ENCODE data around the gene IGFLR1.

Gene IGFLR1

GRCh38 chr19:35731779-35732405, 10.4 kb downstream of the IGFLR1 start:
- POLR2A ChIA-PET, result interaction anchor here (0.8 to 1.7 kb wide), 4 partner anchors 8 to 16 kb away, joined by 3 to 8 read pairs (median 4); partner anchors contain the start of gene LIN37
- TF ChIP-seq CTCF (IDR thresholded peaks at IDR 0.05; ENCODE audit: control extremely low read depth, extremely low read depth, low read depth, missing control alignments), result no peak
- DNase-seq (ENCODE audit: extremely low spot score), result no peak
- CTCF ChIA-PET, result interaction anchor here (1.4 kb wide), 1 partner anchor 13 kb away, joined by 4 read pairs; the partner anchor contains the start of genes PSENEN and U2AF1L4

DNA sequence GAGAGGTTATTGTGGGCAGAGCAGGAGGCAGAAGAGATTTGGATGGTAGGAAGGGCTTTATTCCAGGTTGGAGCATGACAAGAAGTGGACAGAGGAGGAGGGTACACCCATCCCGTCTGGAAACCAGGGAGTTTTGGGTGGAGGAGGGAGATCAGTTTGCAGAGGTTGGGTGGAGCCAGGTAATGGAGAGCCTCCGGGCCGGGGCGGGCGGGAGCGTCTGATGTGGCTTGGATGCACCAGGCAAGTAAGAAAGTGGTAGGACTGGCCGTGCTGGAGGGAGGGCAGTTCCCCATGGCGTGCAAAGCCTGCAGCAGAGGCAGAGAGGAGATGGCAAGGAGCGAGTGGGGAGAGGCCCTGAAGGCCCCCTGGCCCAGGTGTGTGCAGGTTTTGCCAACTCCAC, 10.9 kb downstream of the IGFLR1 start:
- ChIA-PET CTCF (interaction anchor here (1.1 to 1.4 kb wide), 2 partner anchors 13 kb away, joined by 3 to 4 read pairs; partner anchors contain the start of genes PSENEN and U2AF1L4), POLR2A (interaction anchor here (1.2 to 1.7 kb wide), 2 partner anchors 9 to 11 kb away, joined by 3 to 8 read pairs; no protein-coding TSS in a partner anchor)
- DNase-seq (ENCODE audit: extremely low spot score), result no peak
- TF ChIP-seq CTCF (IDR thresholded peaks at IDR 0.05; ENCODE audit: control extremely low read depth, extremely low read depth, low read depth, missing control alignments), result no peak

DNA sequence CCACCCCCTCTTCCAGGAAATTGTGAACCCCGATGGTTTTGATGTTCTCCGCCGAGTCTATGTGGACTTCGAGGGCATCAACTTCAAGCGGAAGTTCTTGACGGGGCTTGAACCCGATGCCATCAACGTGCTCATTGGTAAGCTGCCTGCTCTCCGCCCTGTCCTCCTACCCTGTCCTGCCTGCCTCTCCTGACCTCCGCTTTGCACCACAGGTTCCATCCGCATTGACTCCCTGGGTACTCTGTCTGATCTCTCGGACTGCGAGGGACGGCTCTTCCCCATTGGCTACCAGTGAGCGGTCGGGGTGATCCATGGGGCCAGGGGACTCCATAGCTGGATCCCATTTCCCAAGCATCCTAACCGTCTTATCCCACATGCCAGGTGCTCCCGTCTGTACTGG, 11.9 kb downstream of the IGFLR1 start:
- no peak for DNase-seq (ENCODE audit: extremely low spot score)
- ChIA-PET POLR2A (interaction anchor here (0.9 to 1.7 kb wide), 2 partner anchors 10 to 14 kb away, joined by 3 to 8 read pairs; no protein-coding TSS in a partner anchor), CTCF (interaction anchor here (1.1 kb wide), 1 partner anchor 12 kb away, joined by 3 read pairs; no protein-coding TSS in a partner anchor)
- TF ChIP-seq CTCF (IDR thresholded peaks at IDR 0.05; ENCODE audit: control extremely low read depth, extremely low read depth, low read depth, missing control alignments), result no peak

DNA sequence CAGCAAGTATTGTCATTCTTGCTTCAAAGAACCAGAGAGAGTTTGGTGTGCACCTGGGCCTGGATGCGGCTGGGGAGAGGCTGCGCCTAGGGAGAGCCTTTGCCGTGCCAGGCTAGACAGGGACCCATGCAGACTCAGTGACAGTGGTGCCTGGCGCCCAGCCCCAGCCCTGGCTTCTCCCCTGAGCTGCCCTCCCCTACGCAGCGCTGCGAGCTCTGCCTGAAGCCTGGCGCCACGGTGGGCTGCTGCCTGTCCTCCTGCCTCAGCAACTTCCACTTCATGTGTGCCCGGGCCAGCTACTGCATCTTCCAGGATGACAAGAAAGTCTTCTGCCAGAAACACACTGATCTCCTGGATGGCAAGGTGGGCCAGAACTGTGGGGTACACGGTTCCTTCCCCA, 12.5 kb downstream of the IGFLR1 start:
- no peak for DNase-seq (ENCODE audit: extremely low spot score)
- no peak for TF ChIP-seq CTCF (IDR thresholded peaks at IDR 0.05; ENCODE audit: control extremely low read depth, extremely low read depth, low read depth, missing control alignments)
- ChIA-PET CTCF (no interaction called here), POLR2A (interaction anchor here (1.7 to 4.3 kb wide), 2 partner anchors 11 kb away, joined by 8 to 20 read pairs; no protein-coding TSS in a partner anchor)

- POLR2A ChIA-PET, result interaction anchor here (1.9 to 4.3 kb wide), 2 partner anchors 8 to 12 kb away, joined by 5 to 20 read pairs; no protein-coding TSS in a partner anchor
- DNase-seq (ENCODE audit: extremely low spot score), result no peak
- no peak for TF ChIP-seq CTCF (IDR thresholded peaks at IDR 0.05; ENCODE audit: control extremely low read depth, extremely low read depth, low read depth, missing control alignments)
- CTCF ChIA-PET, result interaction anchor here (1.5 kb wide), 1 partner anchor 32 kb away, joined by 3 read pairs; no protein-coding TSS in a partner anchor
These were observed 13.2 kb downstream of the IGFLR1 start for GRCh38 chr19:35729021-35729420.

DNA sequence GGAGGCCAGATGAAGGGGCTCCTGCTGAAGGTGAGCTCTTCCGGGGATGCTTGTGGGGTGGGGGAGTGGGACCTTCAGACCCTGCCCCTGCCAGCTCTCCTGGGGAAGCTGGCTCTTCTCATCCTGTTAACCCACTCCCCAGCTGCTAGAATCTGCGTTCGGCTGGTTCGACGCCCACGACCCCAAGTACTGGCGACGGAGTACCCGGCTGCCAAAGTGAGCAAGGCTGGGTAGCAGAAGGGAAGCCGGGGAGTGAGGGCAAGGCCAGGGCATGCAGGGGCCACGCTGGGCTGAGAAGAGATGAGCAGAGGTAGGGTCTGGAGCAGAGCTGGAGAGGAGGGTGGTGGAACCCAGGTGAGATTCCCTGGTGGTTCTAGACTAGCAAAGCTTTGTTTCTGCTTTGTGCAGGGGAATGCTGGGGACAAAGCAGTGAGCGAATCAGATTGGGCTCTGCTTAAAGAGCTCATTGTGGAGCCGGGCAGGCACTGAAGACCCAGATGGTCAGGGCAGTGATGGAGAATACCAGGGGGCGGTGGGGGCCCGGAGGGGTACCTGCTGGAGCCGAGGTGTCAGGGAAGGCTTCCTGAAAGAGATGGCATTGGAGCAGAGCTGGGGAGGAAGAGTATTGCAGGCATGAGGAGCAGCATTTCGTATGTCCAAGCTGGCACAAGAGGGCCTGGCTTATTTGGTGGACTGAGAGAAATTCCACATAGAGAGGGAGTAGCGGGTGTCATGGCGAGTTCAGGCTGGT, 14.1 kb downstream of the IGFLR1 start:
- CTCF ChIA-PET, result interaction anchor here (0.8 to 1.5 kb wide), 4 partner anchors 9 to 70 kb away, joined by 3 to 5 read pairs (median 4); partner anchors contain the start of gene IGFLR1
- POLR2A ChIA-PET, result interaction anchor here (0.5 to 4.3 kb wide), 3 partner anchors 9 to 393 kb away, joined by 3 to 20 read pairs (median 5); no protein-coding TSS in a partner anchor
- no peak for DNase-seq (ENCODE audit: extremely low spot score)
- TF ChIP-seq CTCF (IDR thresholded peaks at IDR 0.05; ENCODE audit: control extremely low read depth, extremely low read depth, low read depth, missing control alignments), result no peak
